ENCODE measurements around the gene PBRM1. TPM values are rescaled to one million over a fixed set of nuclear protein-coding genes. Genes with fewer than 3 reads are reported as not detected.
A peak's percentile ranks its signal among the peaks of the same experiment; 100 is the strongest.
"Not testable (repeated sequence)": the region's sequence is repeated elsewhere in the genome, so short reads cannot be mapped to it uniquely, and the experiment has no call there.

The PBRM1 gene
- total RNA-seq, 1 donor from 2014 or later = 90.1 TPM

GRCh38 chr3:52682016-52682415 lies 3.7 kb downstream of the PBRM1 start:
- H3K27ac Mint-ChIP-seq = peak overlapping the region; percentile 83
- DNase-seq (ENCODE audit: low spot score in 2 of 2, unreplicated experiment in 2 of 2) = no peak
- TF ChIP-seq, protein P1, sequence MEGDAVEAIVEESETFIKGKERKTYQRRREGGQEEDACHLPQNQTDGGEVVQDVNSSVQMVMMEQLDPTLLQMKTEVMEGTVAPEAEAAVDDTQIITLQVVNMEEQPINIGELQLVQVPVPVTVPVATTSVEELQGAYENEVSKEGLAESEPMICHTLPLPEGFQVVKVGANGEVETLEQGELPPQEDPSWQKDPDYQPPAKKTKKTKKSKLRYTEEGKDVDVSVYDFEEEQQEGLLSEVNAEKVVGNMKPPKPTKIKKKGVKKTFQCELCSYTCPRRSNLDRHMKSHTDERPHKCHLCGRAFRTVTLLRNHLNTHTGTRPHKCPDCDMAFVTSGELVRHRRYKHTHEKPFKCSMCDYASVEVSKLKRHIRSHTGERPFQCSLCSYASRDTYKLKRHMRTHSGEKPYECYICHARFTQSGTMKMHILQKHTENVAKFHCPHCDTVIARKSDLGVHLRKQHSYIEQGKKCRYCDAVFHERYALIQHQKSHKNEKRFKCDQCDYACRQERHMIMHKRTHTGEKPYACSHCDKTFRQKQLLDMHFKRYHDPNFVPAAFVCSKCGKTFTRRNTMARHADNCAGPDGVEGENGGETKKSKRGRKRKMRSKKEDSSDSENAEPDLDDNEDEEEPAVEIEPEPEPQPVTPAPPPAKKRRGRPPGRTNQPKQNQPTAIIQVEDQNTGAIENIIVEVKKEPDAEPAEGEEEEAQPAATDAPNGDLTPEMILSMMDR (IDR thresholded peaks at IDR 0.05; ENCODE audit: unreplicated experiment) = no peak
- H3K4me3 Mint-ChIP-seq = no peak overlapping the region
- H3K27me3 Mint-ChIP-seq (ENCODE audit: low read depth) = no peaks in the 10 kb centered on the region
- H3K9me3 Mint-ChIP-seq = no peaks in the 10 kb centered on the region
- H3K4me1 Mint-ChIP-seq = peaks cover 32% of the 10 kb centered on the region
- peaks cover 15% of the 10 kb centered on the region for H3K36me3 Mint-ChIP-seq

- H3K4me3 Mint-ChIP-seq = no peak overlapping the region
- H3K4me1 Mint-ChIP-seq = peaks cover 28% of the 10 kb centered on the region
These were observed 4.1 kb downstream of the PBRM1 start for GRCh38 chr3:52681596-52681995.

GRCh38 chr3:52679811-52680210 lies 5.9 kb downstream of the PBRM1 start:
- DNase-seq (ENCODE audit: low spot score in 2 of 2, unreplicated experiment in 2 of 2) = no peak

More at GRCh38 chr3:52681596-52681995, 4.1 kb downstream of the PBRM1 start:
- peak overlapping the region; percentile 83 for H3K27ac Mint-ChIP-seq
- H3K27me3 Mint-ChIP-seq (ENCODE audit: low read depth) = no peaks in the 10 kb centered on the region
- TF ChIP-seq, protein P1 (IDR thresholded peaks at IDR 0.05; ENCODE audit: unreplicated experiment) = no peak
- no peaks in the 10 kb centered on the region for H3K9me3 Mint-ChIP-seq
- no peak for DNase-seq (ENCODE audit: low spot score in 2 of 2, unreplicated experiment in 2 of 2)
- H3K36me3 Mint-ChIP-seq = peaks cover 20% of the 10 kb centered on the region

GRCh38 chr3:52679199-52679538 lies 6.5 kb downstream of the PBRM1 start:
- Mint-ChIP-seq H3K4me1 (peaks cover 18% of the 10 kb centered on the region), H3K27ac (no peak overlapping the region), H3K27me3 (ENCODE audit: low read depth) (no peaks in the 10 kb centered on the region), H3K4me3 (no peak overlapping the region), H3K36me3 (peaks cover 35% of the 10 kb centered on the region), H3K9me3 (no peaks in the 10 kb centered on the region)
- DNase-seq (ENCODE audit: low spot score in 2 of 2, unreplicated experiment in 2 of 2) = no peak
- TF ChIP-seq, protein P1 (IDR thresholded peaks at IDR 0.05; ENCODE audit: unreplicated experiment) = no peak

More at GRCh38 chr3:52679811-52680210, 5.9 kb downstream of the PBRM1 start:
- Mint-ChIP-seq H3K4me3 (no peak overlapping the region), H3K4me1 (peaks cover 24% of the 10 kb centered on the region), H3K36me3 (peaks cover 34% of the 10 kb centered on the region), H3K27ac (no peak overlapping the region), H3K9me3 (no peaks in the 10 kb centered on the region), H3K27me3 (ENCODE audit: low read depth) (no peaks in the 10 kb centered on the region)
- TF ChIP-seq, protein P1 (IDR thresholded peaks at IDR 0.05; ENCODE audit: unreplicated experiment) = no peak

DNA sequence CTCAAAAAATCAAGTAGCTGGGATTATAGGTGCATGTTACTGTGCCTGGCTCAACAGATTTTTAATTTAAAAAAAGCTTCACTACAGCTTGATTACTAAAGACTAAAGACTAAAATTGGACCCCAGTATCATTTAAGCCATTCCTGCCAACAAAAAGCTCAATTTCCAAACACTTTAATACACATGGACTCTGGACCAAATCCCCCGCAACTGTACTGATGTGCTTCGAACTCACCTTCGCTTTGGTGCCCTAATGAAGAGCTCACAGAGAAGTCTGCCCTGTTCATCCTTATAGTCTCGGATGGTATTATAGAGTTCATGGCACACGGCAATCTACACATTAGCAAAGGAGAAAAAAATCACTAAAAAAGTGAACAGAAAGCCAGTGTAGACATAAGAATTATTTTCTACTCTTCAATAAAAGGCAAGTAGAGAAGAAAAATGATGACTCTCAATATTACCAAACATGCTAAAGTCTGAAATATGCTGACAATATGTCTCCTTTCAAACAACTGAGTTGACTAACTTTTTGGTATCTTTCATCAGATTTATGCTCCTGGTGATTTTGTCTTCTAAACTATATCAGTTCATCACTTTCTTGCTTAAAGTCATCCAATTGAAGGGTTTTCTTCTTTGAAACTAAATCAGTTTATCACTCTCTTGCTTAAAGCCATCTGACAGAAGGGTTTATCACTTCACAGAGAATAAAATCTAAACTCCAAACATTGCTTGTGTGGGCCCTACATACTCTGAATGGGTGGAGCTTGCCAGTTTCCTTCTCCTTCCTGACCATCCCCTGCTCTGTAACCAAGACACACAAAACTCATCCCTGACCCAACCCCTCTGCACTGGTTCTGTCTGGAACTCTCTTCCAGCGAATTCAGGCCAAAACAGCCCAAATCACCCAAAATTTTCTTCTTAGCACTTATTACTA lies 7.2 kb downstream of the PBRM1 start:
- Mint-ChIP-seq H3K27me3 (ENCODE audit: low read depth) (no peaks in the 10 kb centered on the region), H3K36me3 (peaks cover 35% of the 10 kb centered on the region), H3K4me1 (peaks cover 14% of the 10 kb centered on the region), H3K9me3 (no peaks in the 10 kb centered on the region), H3K27ac (no peak overlapping the region), H3K4me3 (no peak overlapping the region)
- no peak for DNase-seq (ENCODE audit: low spot score in 2 of 2, unreplicated experiment in 2 of 2)
- TF ChIP-seq, protein P1 (IDR thresholded peaks at IDR 0.05; ENCODE audit: unreplicated experiment) = no peak

DNA sequence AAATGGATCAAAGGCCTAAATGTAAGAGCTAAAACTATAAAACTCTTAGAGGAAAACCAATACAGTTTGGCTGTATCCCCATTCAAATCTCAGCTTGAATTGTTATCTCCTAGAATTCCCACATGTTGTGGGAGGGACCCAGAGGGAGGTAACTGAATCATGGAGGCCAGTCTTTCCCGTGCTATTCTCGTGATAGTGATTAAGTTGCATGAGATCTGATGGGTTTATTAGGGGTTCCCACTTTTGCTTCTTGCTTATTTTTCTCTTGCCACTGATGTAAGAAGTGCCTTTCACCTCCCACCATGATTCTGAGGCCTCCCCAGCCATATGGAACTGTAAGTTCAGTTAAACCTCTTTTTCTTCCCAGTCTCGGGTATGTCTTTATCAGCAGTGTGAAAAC lies 9.5 kb downstream of the PBRM1 start:
- not testable (repeated sequence) for H3K4me3 Mint-ChIP-seq

More for the DNA sequence above, 9.5 kb downstream of the PBRM1 start:
- not testable (repeated sequence) for H3K27me3 Mint-ChIP-seq (ENCODE audit: low read depth); H3K27ac Mint-ChIP-seq; H3K9me3 Mint-ChIP-seq; H3K4me1 Mint-ChIP-seq; DNase-seq (ENCODE audit: low spot score in 2 of 2, unreplicated experiment in 2 of 2)
- H3K36me3 Mint-ChIP-seq = peaks cover 43% of the 10 kb centered on the region
